ENCODE data around the gene GPANK1.

The GPANK1 gene

GRCh38 chr6:31691564-31692108, 26.8 kb upstream of the GPANK1 start:
- no peak for DNase-seq (ENCODE audit: low read depth)
- no peak overlapping the region for H3K4me3 ChIP-seq (ENCODE audit: low read length)
- TF ChIP-seq CTCF (conservative IDR thresholded peaks at IDR 0.05; ENCODE audit: low read depth, low read length) = no peak

- no peak for TF ChIP-seq CTCF (conservative IDR thresholded peaks at IDR 0.05; ENCODE audit: low read depth, low read length)
- no peak for DNase-seq (ENCODE audit: low read depth)
- no peak overlapping the region for H3K4me3 ChIP-seq (ENCODE audit: low read length)
Measured at GRCh38 chr6:31691078-31691463, 26.3 kb upstream of the GPANK1 start.

DNA sequence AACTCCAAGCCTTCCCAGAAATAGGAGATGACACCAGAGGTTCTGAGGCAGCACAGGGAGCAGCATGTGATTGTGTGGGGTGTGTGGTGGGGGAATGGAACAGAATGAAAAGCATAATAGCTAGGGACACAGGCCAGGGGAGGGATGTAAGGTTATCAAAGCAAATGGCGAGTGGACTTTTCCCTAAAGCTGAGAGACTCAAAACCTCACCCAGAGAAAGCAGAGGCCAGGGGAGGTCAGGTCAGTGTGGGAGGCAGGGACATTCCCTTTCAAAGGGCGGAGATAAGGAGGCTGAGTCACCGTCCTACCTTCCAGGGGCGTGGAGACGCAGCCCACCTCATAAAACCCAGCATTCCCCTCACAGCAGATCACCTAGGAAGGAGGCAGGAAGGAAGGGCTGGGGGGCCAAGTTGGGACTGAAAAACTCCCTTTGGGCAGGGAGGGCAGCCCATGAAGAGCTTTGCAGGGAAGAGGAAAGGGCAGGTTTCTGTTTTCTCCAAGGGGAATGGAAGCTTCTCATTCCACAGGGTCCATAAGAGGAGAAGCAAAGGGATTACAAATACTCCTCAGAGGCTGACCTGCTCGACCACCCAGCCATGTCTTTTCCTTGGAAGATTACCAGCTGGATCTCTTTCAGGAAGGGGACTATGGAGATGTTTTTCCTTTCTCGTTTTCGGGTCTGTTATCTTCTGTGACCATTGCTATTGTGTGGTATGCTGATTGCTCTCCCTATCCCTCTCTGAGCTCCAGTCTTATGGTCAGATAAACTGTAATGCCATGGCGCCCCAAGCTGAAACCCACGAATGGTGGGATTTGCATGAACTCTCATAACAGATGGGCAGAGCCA, 25.7 kb upstream of the GPANK1 start:
- no peak overlapping the region for H3K4me3 ChIP-seq (ENCODE audit: low read length)
- DNase-seq (ENCODE audit: low read depth) = peak; percentile 34
- no peak for TF ChIP-seq CTCF (conservative IDR thresholded peaks at IDR 0.05; ENCODE audit: low read depth, low read length)

- H3K4me3 ChIP-seq (ENCODE audit: low read length) = no peak overlapping the region
- TF ChIP-seq CTCF (conservative IDR thresholded peaks at IDR 0.05; ENCODE audit: low read depth, low read length) = peak; percentile 55
- no peak for DNase-seq (ENCODE audit: low read depth)
Measured at GRCh38 chr6:31689249-31690110, 24.7 kb upstream of the GPANK1 start.

GRCh38 chr6:31687860-31688693, 23.3 kb upstream of the GPANK1 start:
- no peak for TF ChIP-seq CTCF (conservative IDR thresholded peaks at IDR 0.05; ENCODE audit: low read depth, low read length)
- no peak overlapping the region for H3K4me3 ChIP-seq (ENCODE audit: low read length)
- no peak for DNase-seq (ENCODE audit: low read depth)

DNA sequence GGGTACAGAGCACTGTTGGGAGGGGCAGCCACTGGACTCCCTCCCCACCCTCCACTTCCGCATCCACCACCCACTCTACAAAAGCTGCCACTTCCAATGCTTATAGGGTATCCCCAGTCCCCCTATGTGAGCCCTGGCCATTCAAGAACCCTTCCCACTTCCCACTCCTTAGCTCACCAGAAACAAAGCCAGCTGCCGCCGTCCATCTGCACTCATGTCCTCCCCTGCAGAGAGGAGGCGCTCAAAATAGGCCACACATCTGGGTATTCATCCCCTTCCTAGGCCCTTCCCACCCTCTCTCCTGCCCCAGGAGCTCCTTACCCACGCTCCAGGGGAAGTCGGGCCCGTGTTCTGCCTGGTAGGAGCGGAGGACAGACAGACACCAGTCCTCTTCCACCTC, 22.5 kb upstream of the GPANK1 start:
- no peak for TF ChIP-seq CTCF (conservative IDR thresholded peaks at IDR 0.05; ENCODE audit: low read depth, low read length)
- H3K4me3 ChIP-seq (ENCODE audit: low read length) = no peak overlapping the region
- DNase-seq (ENCODE audit: low read depth) = no peak

Data from retinal pigment epithelial cell (primary cell).